HEK293 (cell line): Measurements from ENCODE around the gene EYA2.

Experiments used
- CTCF ChIA-PET: fragments of 350-600 bp; formaldehyde crosslinking; extraction: SDS; loops from one replicate; lab custom pipeline; 2021; ENCODE audit warnings: antibody characterized with exemption; lab: Yijun Ruan, JAX
- POLR2A ChIA-PET: fragments of 300-600 bp; formaldehyde crosslinking; extraction: SDS; loops from one replicate; lab custom pipeline; 2020; ENCODE audit warnings: antibody characterized with exemption, inconsistent platforms; lab: Yijun Ruan, JAX
- H3K27ac ChIP-seq: fragments of 200-500 bp; sonication (Bioruptor generic); 2 replicates; pipeline ENCODE4 v1.5.1; 2014; ENCODE audit warnings: low read depth, low read length, control low read depth, inconsistent platforms; ENCODE audit errors: extremely low read depth
- H3K36me3 ChIP-seq, 2 experiments: fragments of 200-500 bp in 1 of 2; sonication (Bioruptor generic) in 1 of 2; 1 replicate in 1 of 2; 2 replicates in 1 of 2; pipeline ENCODE4 v1.5.1; 2014 to 2017; ENCODE audit warnings: inconsistent platforms in 2 of 2, low read length in 2 of 2; ENCODE audit not compliant: control insufficient read depth in 2 of 2, insufficient read depth in 1 of 2
- H3K4me1 ChIP-seq: fragments of 200-500 bp; sonication (Bioruptor generic); 2 replicates; pipeline ENCODE4 v1.5.1; 2014; ENCODE audit warnings: mild to moderate bottlenecking, low read length, inconsistent platforms; ENCODE audit not compliant: control insufficient read depth, insufficient read depth
- H3K4me3 ChIP-seq: 2 replicates; pipeline ENCODE4 v1.5.1; 2011; ENCODE audit warnings: low read depth, mild to moderate bottlenecking, control low read depth, low read length, moderate library complexity
- H3K9me3 ChIP-seq: fragments of 200-500 bp; sonication (Bioruptor generic); 2 replicates; pipeline ENCODE4 v1.5.1; 2014; ENCODE audit warnings: low read depth, low read length, inconsistent platforms; ENCODE audit not compliant: control insufficient read depth, insufficient read depth
- HOXD13 ChIP-seq: sonication (generic); formaldehyde crosslinking; IDR thresholded peaks from 2 replicates; pipeline ENCODE4 v1.8.0; 2022; ENCODE audit warnings: missing genetic modification reagents, borderline replicate concordance
- IKZF3 ChIP-seq: fragments of 450-650 bp; IDR thresholded peaks from 2 replicates; pipeline ENCODE4 v1.5.0; 2018; ENCODE audit warnings: missing biosample characterization, mild to moderate bottlenecking, missing genetic modification characterization, moderate library complexity
- KLF7 ChIP-seq: fragments of 450-650 bp; formaldehyde crosslinking; IDR thresholded peaks from 2 replicates; pipeline ENCODE4 v1.5.1; 2016; ENCODE audit warnings: missing biosample characterization, missing genetic modification characterization, borderline replicate concordance
- ZBTB48 ChIP-seq: fragments of 450-650 bp; formaldehyde crosslinking; IDR thresholded peaks from 2 replicates; pipeline ENCODE4 v1.5.1; 2016; ENCODE audit warnings: missing biosample characterization, missing genetic modification characterization
- ZNF16 ChIP-seq: fragments of 450-650 bp; formaldehyde crosslinking; IDR thresholded peaks from 2 replicates; pipeline ENCODE4 v1.5.1; 2016; ENCODE audit warnings: low read depth, missing biosample characterization, missing genetic modification characterization
- ZNF248 ChIP-seq: fragments of 450-650 bp; formaldehyde crosslinking; IDR thresholded peaks from 2 replicates; pipeline ENCODE4 v1.5.1; 2017; ENCODE audit warnings: missing biosample characterization, missing genetic modification characterization
- ZNF544 ChIP-seq: fragments of 450-650 bp; formaldehyde crosslinking; IDR thresholded peaks from 2 replicates; pipeline ENCODE4 v1.5.0; 2017; ENCODE audit warnings: missing biosample characterization, missing genetic modification characterization
- TF ChIP-seq, protein P1 (sequence below): fragments of 450-650 bp; formaldehyde crosslinking; IDR thresholded peaks from 2 replicates; pipeline ENCODE4; 2016; ENCODE audit warnings: missing biosample characterization, missing genetic modification characterization
- TF ChIP-seq, protein P2 (sequence below): fragments of 450-650 bp; formaldehyde crosslinking; IDR thresholded peaks from 2 replicates; pipeline ENCODE4 v1.5.1; 2016; ENCODE audit warnings: missing biosample characterization, missing genetic modification characterization
- TF ChIP-seq, protein P3 (sequence below): sonication (generic); formaldehyde crosslinking; IDR thresholded peaks from 2 replicates; pipeline ENCODE4 v1.8.1; 2022; ENCODE audit warnings: mild to moderate bottlenecking, moderate library complexity, missing genetic modification reagents
- TF ChIP-seq, protein P4 (sequence below): fragments of 450-650 bp; formaldehyde crosslinking; IDR thresholded peaks from 2 replicates; pipeline ENCODE4 v1.5.1; 2016; ENCODE audit warnings: missing biosample characterization, missing genetic modification characterization

The EYA2 gene

DNA sequence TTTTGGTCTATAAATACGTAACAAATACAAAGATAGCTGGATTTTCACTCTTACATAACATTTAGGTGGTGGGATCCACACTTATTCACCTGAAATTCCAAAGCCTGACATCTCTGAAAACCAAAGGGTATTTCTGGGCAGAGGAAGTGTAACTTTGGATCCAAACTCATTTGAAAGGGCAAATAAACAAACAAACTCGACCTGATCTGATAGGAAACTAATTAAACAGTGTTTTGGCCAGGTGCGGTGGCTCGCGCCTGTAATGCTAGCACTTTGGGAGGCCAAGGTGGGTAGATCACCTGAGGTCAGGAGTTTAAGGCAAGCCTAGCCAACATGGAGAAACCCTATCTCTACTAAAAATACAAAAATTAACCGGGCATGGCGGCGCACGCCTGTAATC is 332.9 kb downstream of the EYA2 start:
- Histone ChIP-seq H3K4me1 (no peaks in the 10 kb centered on the region), H3K27ac (no peak overlapping the region), H3K9me3 (no peaks in the 10 kb centered on the region), H3K36me3 (peaks cover 31 to 69% of the 10 kb centered on the region in 2 experiments), H3K4me3 (no peak overlapping the region)
- TF ChIP-seq KLF7 (tag by site-specific recombination) = no peak
- CTCF ChIA-PET = interaction anchor here (1.8 kb wide), 1 partner anchor 157 kb away, joined by 11 read pairs; no protein-coding TSS in a partner anchor
- POLR2A ChIA-PET = no interaction called here

DNA sequence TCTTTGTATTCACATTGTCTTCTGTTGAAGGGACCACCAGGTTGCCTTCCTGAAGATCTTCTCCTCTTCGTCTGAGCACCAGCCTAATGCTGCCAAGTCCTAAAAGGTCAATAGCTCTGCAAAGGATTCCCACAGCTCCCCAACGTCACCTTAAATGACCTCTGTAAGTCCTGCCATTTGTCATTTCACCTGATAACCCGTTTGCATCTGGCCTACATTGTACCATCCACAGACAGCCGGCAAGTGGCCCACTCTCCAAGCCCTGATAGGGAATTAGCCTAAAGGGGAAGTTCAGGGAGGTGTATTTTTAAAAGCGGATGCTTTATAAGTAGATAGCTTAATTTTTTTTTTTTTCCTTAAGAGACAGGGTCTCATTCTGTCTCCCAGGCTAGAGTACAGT is 334.0 kb downstream of the EYA2 start:
- Histone ChIP-seq H3K4me3 (no peak overlapping the region), H3K4me1 (no peaks in the 10 kb centered on the region), H3K36me3 (peaks cover 23 to 67% of the 10 kb centered on the region in 2 experiments), H3K9me3 (no peaks in the 10 kb centered on the region), H3K27ac (no peak overlapping the region)
- TF ChIP-seq HOXD13 (CRISPR knock-in tag) = no peak
- no peak for TF ChIP-seq ZNF544
- TF ChIP-seq ZNF16 (tag by site-specific recombination) = no peak
- TF ChIP-seq, protein P1, sequence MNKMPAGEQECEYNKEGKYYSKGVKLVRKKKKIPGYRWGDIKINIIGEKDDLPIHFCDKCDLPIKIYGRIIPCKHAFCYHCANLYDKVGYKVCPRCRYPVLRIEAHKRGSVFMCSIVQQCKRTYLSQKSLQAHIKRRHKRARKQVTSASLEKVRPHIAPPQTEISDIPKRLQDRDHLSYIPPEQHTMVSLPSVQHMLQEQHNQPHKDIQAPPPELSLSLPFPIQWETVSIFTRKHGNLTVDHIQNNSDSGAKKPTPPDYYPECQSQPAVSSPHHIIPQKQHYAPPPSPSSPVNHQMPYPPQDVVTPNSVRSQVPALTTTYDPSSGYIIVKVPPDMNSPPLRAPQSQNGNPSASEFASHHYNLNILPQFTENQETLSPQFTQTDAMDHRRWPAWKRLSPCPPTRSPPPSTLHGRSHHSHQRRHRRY = no peak
- no peak for TF ChIP-seq ZNF248 (tag by site-specific recombination)
- TF ChIP-seq, protein P2, sequence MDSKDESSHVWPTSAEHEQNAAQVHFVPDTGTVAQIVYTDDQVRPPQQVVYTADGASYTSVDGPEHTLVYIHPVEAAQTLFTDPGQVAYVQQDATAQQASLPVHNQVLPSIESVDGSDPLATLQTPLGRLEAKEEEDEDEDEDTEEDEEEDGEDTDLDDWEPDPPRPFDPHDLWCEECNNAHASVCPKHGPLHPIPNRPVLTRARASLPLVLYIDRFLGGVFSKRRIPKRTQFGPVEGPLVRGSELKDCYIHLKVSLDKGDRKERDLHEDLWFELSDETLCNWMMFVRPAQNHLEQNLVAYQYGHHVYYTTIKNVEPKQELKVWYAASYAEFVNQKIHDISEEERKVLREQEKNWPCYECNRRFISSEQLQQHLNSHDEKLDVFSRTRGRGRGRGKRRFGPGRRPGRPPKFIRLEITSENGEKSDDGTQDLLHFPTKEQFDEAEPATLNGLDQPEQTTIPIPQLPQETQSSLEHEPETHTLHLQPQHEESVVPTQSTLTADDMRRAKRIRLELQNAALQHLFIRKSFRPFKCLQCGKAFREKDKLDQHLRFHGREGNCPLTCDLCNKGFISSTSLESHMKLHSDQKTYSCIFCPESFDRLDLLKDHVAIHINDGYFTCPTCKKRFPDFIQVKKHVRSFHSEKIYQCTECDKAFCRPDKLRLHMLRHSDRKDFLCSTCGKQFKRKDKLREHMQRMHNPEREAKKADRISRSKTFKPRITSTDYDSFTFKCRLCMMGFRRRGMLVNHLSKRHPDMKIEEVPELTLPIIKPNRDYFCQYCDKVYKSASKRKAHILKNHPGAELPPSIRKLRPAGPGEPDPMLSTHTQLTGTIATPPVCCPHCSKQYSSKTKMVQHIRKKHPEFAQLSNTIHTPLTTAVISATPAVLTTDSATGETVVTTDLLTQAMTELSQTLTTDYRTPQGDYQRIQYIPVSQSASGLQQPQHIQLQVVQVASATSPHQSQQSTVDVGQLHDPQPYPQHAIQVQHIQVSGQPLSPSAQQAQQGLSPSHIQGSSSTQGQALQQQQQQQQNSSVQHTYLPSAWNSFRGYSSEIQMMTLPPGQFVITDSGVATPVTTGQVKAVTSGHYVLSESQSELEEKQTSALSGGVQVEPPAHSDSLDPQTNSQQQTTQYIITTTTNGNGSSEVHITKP = no peak
- TF ChIP-seq, protein P3, sequence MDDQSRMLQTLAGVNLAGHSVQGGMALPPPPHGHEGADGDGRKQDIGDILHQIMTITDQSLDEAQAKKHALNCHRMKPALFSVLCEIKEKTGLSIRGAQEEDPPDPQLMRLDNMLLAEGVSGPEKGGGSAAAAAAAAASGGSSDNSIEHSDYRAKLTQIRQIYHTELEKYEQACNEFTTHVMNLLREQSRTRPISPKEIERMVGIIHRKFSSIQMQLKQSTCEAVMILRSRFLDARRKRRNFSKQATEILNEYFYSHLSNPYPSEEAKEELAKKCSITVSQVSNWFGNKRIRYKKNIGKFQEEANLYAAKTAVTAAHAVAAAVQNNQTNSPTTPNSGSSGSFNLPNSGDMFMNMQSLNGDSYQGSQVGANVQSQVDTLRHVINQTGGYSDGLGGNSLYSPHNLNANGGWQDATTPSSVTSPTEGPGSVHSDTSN (CRISPR knock-in tag) = no peak
- ChIA-PET POLR2A (no interaction called here), CTCF (interaction anchor here (0.7 to 1.1 kb wide), 3 partner anchors 9 to 666 kb away, joined by 3 read pairs; no protein-coding TSS in a partner anchor)

DNA sequence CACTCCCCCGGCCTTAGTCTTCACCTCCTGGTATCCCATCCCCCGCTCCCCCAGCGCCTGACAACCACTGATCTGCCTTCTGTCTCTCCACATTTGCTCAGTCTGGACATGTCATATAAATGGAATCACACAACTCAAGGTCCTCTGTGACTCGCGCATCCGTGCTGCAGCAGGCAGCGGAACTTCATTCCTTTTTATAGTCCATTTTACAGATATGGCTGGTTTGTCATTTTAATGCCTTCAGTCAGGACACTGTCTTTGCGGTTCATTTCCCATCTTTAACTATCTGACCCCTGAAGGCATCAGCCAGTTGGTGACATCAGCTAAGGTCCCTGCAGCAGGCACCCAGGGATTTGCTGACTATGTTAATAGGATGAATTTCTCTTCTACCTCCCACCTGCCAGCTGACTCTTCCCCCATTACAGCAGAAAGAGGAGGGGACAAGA is 336.2 kb downstream of the EYA2 start:
- TF ChIP-seq, protein P4, sequence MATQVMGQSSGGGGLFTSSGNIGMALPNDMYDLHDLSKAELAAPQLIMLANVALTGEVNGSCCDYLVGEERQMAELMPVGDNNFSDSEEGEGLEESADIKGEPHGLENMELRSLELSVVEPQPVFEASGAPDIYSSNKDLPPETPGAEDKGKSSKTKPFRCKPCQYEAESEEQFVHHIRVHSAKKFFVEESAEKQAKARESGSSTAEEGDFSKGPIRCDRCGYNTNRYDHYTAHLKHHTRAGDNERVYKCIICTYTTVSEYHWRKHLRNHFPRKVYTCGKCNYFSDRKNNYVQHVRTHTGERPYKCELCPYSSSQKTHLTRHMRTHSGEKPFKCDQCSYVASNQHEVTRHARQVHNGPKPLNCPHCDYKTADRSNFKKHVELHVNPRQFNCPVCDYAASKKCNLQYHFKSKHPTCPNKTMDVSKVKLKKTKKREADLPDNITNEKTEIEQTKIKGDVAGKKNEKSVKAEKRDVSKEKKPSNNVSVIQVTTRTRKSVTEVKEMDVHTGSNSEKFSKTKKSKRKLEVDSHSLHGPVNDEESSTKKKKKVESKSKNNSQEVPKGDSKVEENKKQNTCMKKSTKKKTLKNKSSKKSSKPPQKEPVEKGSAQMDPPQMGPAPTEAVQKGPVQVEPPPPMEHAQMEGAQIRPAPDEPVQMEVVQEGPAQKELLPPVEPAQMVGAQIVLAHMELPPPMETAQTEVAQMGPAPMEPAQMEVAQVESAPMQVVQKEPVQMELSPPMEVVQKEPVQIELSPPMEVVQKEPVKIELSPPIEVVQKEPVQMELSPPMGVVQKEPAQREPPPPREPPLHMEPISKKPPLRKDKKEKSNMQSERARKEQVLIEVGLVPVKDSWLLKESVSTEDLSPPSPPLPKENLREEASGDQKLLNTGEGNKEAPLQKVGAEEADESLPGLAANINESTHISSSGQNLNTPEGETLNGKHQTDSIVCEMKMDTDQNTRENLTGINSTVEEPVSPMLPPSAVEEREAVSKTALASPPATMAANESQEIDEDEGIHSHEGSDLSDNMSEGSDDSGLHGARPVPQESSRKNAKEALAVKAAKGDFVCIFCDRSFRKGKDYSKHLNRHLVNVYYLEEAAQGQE (tag by site-specific recombination) = no peak
- TF ChIP-seq IKZF3 (tag by site-specific recombination) = no peak
- TF ChIP-seq, protein P2 = no peak
- no peak for TF ChIP-seq ZBTB48 (tag by site-specific recombination)
- POLR2A ChIA-PET = no interaction called here
- H3K9me3 ChIP-seq = no peaks in the 10 kb centered on the region
- no peak overlapping the region for H3K4me3 ChIP-seq
- peaks cover 28 to 71% of the 10 kb centered on the region in 2 experiments for H3K36me3 ChIP-seq
- H3K27ac ChIP-seq = no peak overlapping the region
- H3K4me1 ChIP-seq = no peaks in the 10 kb centered on the region
- CTCF ChIA-PET = no interaction called here
